Mucosa of rectum (tissue), 2 donors: ENCODE measurements around the gene CDKL1.

Source experiments
- H3K27ac ChIP-seq, 2 donors: one replicate each; pipeline ENCODE4 v1.7.0; 2013; ENCODE audit warnings: inconsistent platforms in 2 of 2, low read depth in 2 of 2, low read length in 2 of 2
- H3K27me3 ChIP-seq, 2 donors: one replicate each; pipeline ENCODE4 v1.7.0; 2013; ENCODE audit warnings: low read length in 2 of 2; ENCODE audit not compliant: control insufficient read depth in 2 of 2, insufficient read depth in 2 of 2
- H3K36me3 ChIP-seq, 2 donors: one replicate each; pipeline ENCODE4 v1.7.0; 2013; ENCODE audit warnings: low read length in 2 of 2; ENCODE audit not compliant: control insufficient read depth in 2 of 2, insufficient read depth in 2 of 2
- H3K4me1 ChIP-seq, 2 donors: one replicate each; pipeline ENCODE4 v1.7.0; 2013; ENCODE audit warnings: low read length in 2 of 2, mild to moderate bottlenecking in 1 of 2; ENCODE audit not compliant: control insufficient read depth in 2 of 2, insufficient read depth in 2 of 2
- H3K4me3 ChIP-seq, 2 donors: one replicate each; pipeline ENCODE4 v1.7.0; 2013; ENCODE audit warnings: low read length in 2 of 2
- H3K9ac ChIP-seq, 2 donors: one replicate each; pipeline ENCODE4 v1.7.0; 2013; ENCODE audit warnings: low read length in 2 of 2, low read depth in 1 of 2, mild to moderate bottlenecking in 1 of 2
- H3K9me3 ChIP-seq, 2 donors: one replicate each; pipeline ENCODE4 v1.7.0; 2013; ENCODE audit warnings: low read length in 2 of 2; ENCODE audit not compliant: control insufficient read depth in 2 of 2
- donor health status: healthy.
- donor health status: Normal muscosa, but diverticular disease.

Gene CDKL1

DNA sequence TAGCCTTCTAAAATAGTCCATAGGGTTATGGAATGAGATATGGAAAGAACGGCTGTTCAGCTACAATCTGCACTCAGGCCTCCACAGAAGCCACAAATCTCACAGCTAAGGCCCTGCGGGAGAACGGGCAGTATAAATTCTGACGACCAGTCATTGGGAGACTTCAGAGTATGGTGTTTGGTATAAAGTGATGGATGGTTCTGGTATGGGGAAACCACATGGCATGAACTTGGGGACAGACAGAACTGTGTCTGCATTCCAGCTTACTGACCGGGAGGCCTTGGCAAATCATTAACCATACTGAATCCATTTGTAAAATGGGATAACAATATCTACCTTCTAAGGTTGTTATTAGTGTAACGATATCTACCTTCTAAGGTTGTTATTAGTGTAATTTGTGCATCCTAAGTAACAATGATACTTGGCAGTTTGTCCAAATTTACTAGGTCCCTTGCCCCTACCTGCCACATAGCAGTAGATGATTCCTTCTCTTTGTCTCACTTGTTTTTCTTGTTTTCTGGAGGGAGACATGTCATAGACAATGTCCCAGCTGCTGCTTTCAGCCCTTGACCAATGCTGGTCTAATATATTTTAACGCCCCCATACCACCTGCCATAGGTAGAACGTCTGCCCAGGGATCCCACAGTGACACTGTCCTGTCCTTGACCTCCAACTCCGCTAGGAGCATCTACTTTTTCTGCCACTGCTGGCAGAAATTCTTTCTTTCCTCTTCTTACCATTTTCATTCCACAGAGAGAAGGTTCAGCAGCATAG is 6.8 kb downstream of the CDKL1 start:
- no peak overlapping the region for H3K9ac ChIP-seq
- peaks cover 21 to 24% of the 10 kb centered on the region in 2 donors for H3K4me1 ChIP-seq
- H3K4me3 ChIP-seq = no peak overlapping the region
- no peaks in the 10 kb centered on the region for H3K27me3 ChIP-seq
- H3K9me3 ChIP-seq = no peaks in the 10 kb centered on the region
- H3K36me3 ChIP-seq = no peaks in the 10 kb centered on the region
- peak overlapping the region; percentile 5 to 28 for H3K27ac ChIP-seq

DNA sequence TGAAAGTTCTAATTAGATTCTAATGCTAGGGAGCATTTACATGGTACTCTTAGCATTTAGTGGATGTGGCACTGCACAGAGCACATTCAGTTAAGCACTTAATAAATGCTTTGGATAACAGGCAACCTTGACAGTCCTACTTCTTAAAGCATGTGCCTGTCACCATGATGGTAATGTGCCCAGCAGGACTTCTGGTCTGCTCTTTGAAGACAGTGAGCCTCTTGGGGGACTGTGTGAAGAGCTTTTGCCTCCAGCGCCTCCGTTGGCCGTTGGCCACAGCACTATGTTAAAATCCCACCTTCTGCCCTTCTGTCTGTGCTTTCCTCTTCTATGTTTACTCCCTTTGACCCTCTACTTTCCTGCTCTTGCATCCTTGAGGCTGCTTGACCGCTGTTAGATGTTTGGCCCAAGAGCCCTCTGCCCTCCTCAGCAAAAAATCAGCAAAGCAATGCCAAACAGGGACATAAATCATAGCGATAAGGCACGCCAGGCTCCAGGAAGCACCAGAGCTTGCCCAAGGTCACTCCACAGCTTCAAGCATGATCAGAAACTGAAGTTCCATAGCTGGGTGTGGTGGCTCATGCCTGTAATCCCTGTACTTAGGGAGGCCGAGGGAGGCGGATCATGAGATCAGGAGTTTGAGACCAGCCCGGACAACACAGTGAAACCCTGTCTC is 8.3 kb downstream of the CDKL1 start:
- no peaks in the 10 kb centered on the region for H3K9me3 ChIP-seq
- peaks cover 15 to 17% of the 10 kb centered on the region in 2 donors for H3K4me1 ChIP-seq
- peak overlapping the region; percentile 49 to 71 for H3K27ac ChIP-seq
- H3K27me3 ChIP-seq = no peaks in the 10 kb centered on the region
- no peaks in the 10 kb centered on the region for H3K36me3 ChIP-seq
- no peak overlapping the region for H3K4me3 ChIP-seq
- H3K9ac ChIP-seq = no peak overlapping the region

- Histone ChIP-seq H3K9ac (no peak overlapping the region), H3K27me3 (no peaks in the 10 kb centered on the region), H3K4me3 (no peak overlapping the region), H3K9me3 (no peaks in the 10 kb centered on the region), H3K36me3 (no peaks in the 10 kb centered on the region), H3K27ac (no peak overlapping the region), H3K4me1 (peaks cover 12 to 15% of the 10 kb centered on the region in 2 donors)
These were observed 9.1 kb downstream of the CDKL1 start for GRCh38 chr14:50387548-50387947.

DNA sequence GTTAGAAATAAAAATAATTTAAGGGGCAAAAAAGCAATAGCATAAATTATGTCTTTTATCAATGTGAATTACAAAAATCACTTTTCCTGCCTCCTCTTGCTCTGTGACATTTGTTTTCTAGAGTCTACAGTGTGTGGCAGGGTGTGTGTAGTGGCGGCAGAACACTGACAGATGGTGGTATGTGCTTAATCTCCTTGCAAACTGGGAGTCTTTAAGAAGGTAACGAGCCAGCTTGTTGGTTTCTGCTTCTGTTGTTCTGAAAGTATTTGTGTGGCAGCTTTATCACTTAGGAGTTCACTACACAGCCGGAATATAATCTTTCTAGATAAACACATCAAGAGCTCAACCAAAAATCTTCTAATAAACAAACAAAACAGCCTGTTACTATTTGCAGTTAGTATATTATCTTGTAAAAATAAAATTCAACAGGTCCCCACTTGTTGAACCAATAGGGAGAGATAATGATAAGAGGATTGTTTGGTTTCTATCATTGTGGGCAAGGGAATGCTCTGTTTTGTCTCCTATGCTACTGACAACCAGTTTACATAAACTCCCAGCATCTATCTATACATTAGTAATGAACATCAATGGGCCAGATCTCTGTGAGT is 13.0 kb downstream of the CDKL1 start:
- Histone ChIP-seq H3K36me3 (peaks cover 0 to 8% of the 10 kb centered on the region in 2 donors), H3K27me3 (no peaks in the 10 kb centered on the region), H3K27ac (no peak overlapping the region), H3K4me3 (no peak overlapping the region), H3K9ac (no peak overlapping the region), H3K4me1 (peaks cover 3 to 7% of the 10 kb centered on the region in 2 donors), H3K9me3 (no peaks in the 10 kb centered on the region)

- H3K27me3 ChIP-seq = no peaks in the 10 kb centered on the region
- no peaks in the 10 kb centered on the region for H3K4me1 ChIP-seq
- no peak overlapping the region for H3K9ac ChIP-seq
- H3K9me3 ChIP-seq = no peaks in the 10 kb centered on the region
- H3K4me3 ChIP-seq = no peak overlapping the region
- H3K36me3 ChIP-seq = peaks cover 0 to 8% of the 10 kb centered on the region in 2 donors
- no peak overlapping the region for H3K27ac ChIP-seq
These were observed 14.8 kb downstream of the CDKL1 start for GRCh38 chr14:50381823-50382287.

GRCh38 chr14:50381008-50381407 is 15.7 kb downstream of the CDKL1 start:
- no peaks in the 10 kb centered on the region for H3K9me3 ChIP-seq
- H3K27me3 ChIP-seq = no peaks in the 10 kb centered on the region
- H3K36me3 ChIP-seq = peaks cover 0 to 8% of the 10 kb centered on the region in 2 donors
- H3K9ac ChIP-seq = no peak overlapping the region
- no peak overlapping the region for H3K27ac ChIP-seq
- H3K4me3 ChIP-seq = no peak overlapping the region
- no peaks in the 10 kb centered on the region for H3K4me1 ChIP-seq

GRCh38 chr14:50380455-50380854 is 16.2 kb downstream of the CDKL1 start:
- no peak overlapping the region for H3K4me3 ChIP-seq
- H3K27me3 ChIP-seq = no peaks in the 10 kb centered on the region
- H3K9me3 ChIP-seq = no peaks in the 10 kb centered on the region
- no peaks in the 10 kb centered on the region for H3K4me1 ChIP-seq
- H3K27ac ChIP-seq = no peak overlapping the region
- no peak overlapping the region for H3K9ac ChIP-seq
- peaks cover 0 to 8% of the 10 kb centered on the region in 2 donors for H3K36me3 ChIP-seq

DNA sequence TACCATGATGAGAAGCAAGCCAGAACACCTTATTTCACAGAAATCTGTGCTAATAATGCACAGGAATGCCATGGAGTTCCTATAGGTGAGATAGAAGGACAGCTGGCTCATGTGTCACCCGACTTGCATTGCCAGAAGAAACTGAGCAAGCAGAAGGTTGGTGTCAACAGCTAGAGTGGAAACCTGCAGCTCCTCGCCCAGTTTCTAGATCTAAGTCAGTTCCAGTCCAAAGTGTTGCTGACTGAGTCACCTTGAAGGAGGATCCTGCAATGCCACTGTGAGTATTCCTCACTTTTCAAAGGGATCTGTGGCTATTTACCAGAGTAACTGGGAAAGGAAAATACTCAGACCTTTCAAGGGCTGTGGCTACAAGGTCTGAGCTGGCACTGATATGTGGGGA is 17.1 kb downstream of the CDKL1 start:
- H3K4me3 ChIP-seq = no peak overlapping the region
- no peak overlapping the region for H3K9ac ChIP-seq
- H3K4me1 ChIP-seq = no peaks in the 10 kb centered on the region
- peaks cover 0 to 8% of the 10 kb centered on the region in 2 donors for H3K36me3 ChIP-seq
- no peaks in the 10 kb centered on the region for H3K27me3 ChIP-seq
- H3K27ac ChIP-seq = no peak overlapping the region
- H3K9me3 ChIP-seq = no peaks in the 10 kb centered on the region

GRCh38 chr14:50377550-50378085 is 19.1 kb downstream of the CDKL1 start:
- no peaks in the 10 kb centered on the region for H3K9me3 ChIP-seq
- no peak overlapping the region for H3K4me3 ChIP-seq
- no peak overlapping the region for H3K27ac ChIP-seq
- peaks cover 0 to 8% of the 10 kb centered on the region in 2 donors for H3K36me3 ChIP-seq
- no peak overlapping the region for H3K9ac ChIP-seq
- peaks cover 2 to 4% of the 10 kb centered on the region in 2 donors for H3K4me1 ChIP-seq
- H3K27me3 ChIP-seq = no peaks in the 10 kb centered on the region

DNA sequence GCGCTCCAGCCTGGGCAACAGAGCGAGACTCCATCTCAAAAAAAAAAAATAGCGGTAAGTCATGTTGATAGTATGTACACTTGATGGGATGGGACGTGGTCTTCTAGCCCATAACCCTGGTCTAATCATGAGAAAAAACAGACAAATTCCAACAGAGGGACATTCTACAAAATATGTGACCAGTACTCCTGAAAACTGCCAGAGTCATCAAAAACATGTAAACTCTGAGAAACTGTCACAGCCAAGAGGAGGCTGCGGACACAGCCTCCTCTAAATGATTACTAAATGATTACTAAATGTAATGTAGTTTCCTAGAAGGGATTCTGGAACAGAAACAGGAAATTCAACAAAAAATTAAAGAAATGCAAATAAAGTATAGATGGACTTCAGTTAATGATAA is 20.9 kb downstream of the CDKL1 start:
- H3K27ac ChIP-seq = no peak overlapping the region
- peaks cover 2 to 4% of the 10 kb centered on the region in 2 donors for H3K4me1 ChIP-seq
- H3K36me3 ChIP-seq = peaks cover 0 to 3% of the 10 kb centered on the region in 2 donors
- no peaks in the 10 kb centered on the region for H3K27me3 ChIP-seq
- H3K4me3 ChIP-seq = no peak overlapping the region
- H3K9ac ChIP-seq = no peak overlapping the region
- no peaks in the 10 kb centered on the region for H3K9me3 ChIP-seq
